H1 (cell line): ENCODE measurements around the gene TMPRSS13. TPM values are rescaled to one million over a fixed set of nuclear protein-coding genes. Genes with fewer than 3 reads are reported as not detected.

Experiments
- CTCF ChIA-PET: fragments of 300-600 bp; sonication (Branson Sonifier 250); formaldehyde crosslinking; loops from one replicate; lab custom pipeline; 2021; ENCODE audit not compliant: partially characterized antibody; lab: Charles Lee
- POLR2A ChIA-PET: fragments of 300-600 bp; sonication (Branson Sonifier 250); formaldehyde crosslinking; loops from one replicate; lab custom pipeline; 2021; ENCODE audit warnings: inconsistent platforms; ENCODE audit not compliant: partially characterized antibody; lab: Charles Lee
- DNase-seq, 2 experiments: peaks; one replicate each; pipeline versions ENCODE4 v3.0.0 to v3.0.0-alpha.2; 2010 to 2022; ENCODE audit warnings: low spot score in 2 of 2, low read depth in 1 of 2, mixed read lengths in 1 of 2
- FAIRE-seq: peaks from 2 replicates; lab custom pipeline; 2011; peaks lifted over from hg19 to GRCh38; lab: Jason Lieb, UNC
- H2AFZ ChIP-seq: 2 replicates; pipeline ENCODE4 v1.8.1; 2012; ENCODE audit warnings: low read length, inconsistent platforms
- H2AK5ac ChIP-seq: 2 replicates; pipeline ENCODE4 v1.6.1; 2013; ENCODE audit warnings: low read depth, low read length
- H2BK120ac ChIP-seq: replicated peaks from 2 replicates; pipeline ENCODE3; 2013; ENCODE audit warnings: low read depth, low read length, inconsistent platforms
- H2BK12ac ChIP-seq: 2 replicates; pipeline ENCODE4 v1.6.1; 2013; ENCODE audit warnings: low read depth, low read length
- H2BK15ac ChIP-seq: 2 replicates; pipeline ENCODE4 v1.6.1; 2013; ENCODE audit warnings: low read length
- H2BK20ac ChIP-seq: 2 replicates; pipeline ENCODE4 v1.6.1; 2013; ENCODE audit warnings: low read length
- H2BK5ac ChIP-seq: 2 replicates; pipeline ENCODE4 v1.6.1; 2013; ENCODE audit warnings: low read depth, low read length
- H3K14ac ChIP-seq: 2 replicates; pipeline ENCODE4 v1.6.1; 2013; ENCODE audit warnings: inconsistent platforms; ENCODE audit not compliant: insufficient read length
- H3K18ac ChIP-seq: 2 replicates; pipeline ENCODE4 v1.6.1; 2013; ENCODE audit warnings: low read length; ENCODE audit errors: extremely low read depth
- H3K23ac ChIP-seq: 2 replicates; pipeline ENCODE4 v1.6.1; 2013; ENCODE audit warnings: inconsistent platforms; ENCODE audit not compliant: insufficient read length
- H3K23me2 ChIP-seq: 2 replicates; pipeline ENCODE4 v1.6.1; 2013; ENCODE audit warnings: low read depth, low read length
- H3K27ac ChIP-seq: 2 replicates; pipeline ENCODE4 v1.6.1; 2011; ENCODE audit warnings: low read depth, low read length, inconsistent platforms
- H3K27me3 ChIP-seq, 4 experiments: replicated peaks in 1 of 4; 1 replicate in 1 of 4; 2 replicates in 3 of 4; pipeline versions ENCODE4 v1.6.1 to v1.8.1; 2011 to 2013; ENCODE audit warnings: low read length in 3 of 4, mild to moderate bottlenecking in 3 of 4, inconsistent platforms in 2 of 4, mixed read lengths in 2 of 4, moderate library complexity in 1 of 4; ENCODE audit not compliant: control insufficient read depth in 3 of 4, insufficient read depth in 3 of 4; ENCODE audit errors: extremely low read depth in 1 of 4
- H3K36me3 ChIP-seq, 4 experiments: 2 replicates each; pipeline versions ENCODE4 v1.6.1 to v1.8.1; 2011 to 2013; ENCODE audit warnings: mild to moderate bottlenecking in 4 of 4, low read length in 3 of 4, moderate library complexity in 2 of 4, control low read depth in 1 of 4, inconsistent platforms in 1 of 4; ENCODE audit not compliant: insufficient read depth in 4 of 4, control insufficient read depth in 2 of 4
- H3K4ac ChIP-seq: replicated peaks from 2 replicates; pipeline ENCODE3; 2013; ENCODE audit warnings: low read length, low read depth, mixed read lengths, inconsistent platforms; ENCODE audit not compliant: insufficient read length
- H3K4me1 ChIP-seq, 4 experiments: replicated peaks in 1 of 4; 1 replicate in 1 of 4; 2 replicates in 3 of 4; pipeline versions ENCODE4 v1.6.1 to v1.8.1; 2011 to 2013; ENCODE audit warnings: low read length in 3 of 4, inconsistent platforms in 2 of 4, mixed read lengths in 1 of 4; ENCODE audit not compliant: insufficient read depth in 4 of 4, control insufficient read depth in 3 of 4
- H3K4me2 ChIP-seq, 2 experiments: 2 replicates each; pipeline versions ENCODE4 v1.6.1 to v1.8.1; 2011 to 2013; ENCODE audit warnings: low read depth in 2 of 2, low read length in 2 of 2, control low read depth in 1 of 2, inconsistent platforms in 1 of 2, mild to moderate bottlenecking in 1 of 2; ENCODE audit not compliant: insufficient read depth in 1 of 2
- H3K4me3 ChIP-seq, 4 experiments: fragments of 200-600, 300-600 bp in 1 of 4; sonication (generic), shearing (Covaris generic), sonication (Bioruptor Twin) in 1 of 4; 2 replicates each; pipeline versions ENCODE4 v1.5.1 to v1.8.1; 2011 to 2016; ENCODE audit warnings: low read length in 4 of 4, low read depth in 3 of 4, control low read depth in 2 of 4, inconsistent platforms in 2 of 4, mild to moderate bottlenecking in 2 of 4, mixed read lengths in 1 of 4, moderate library complexity in 1 of 4; ENCODE audit not compliant: insufficient read depth in 2 of 4; ENCODE audit errors: extremely low read depth in 1 of 4
- H3K56ac ChIP-seq: replicated peaks from 2 replicates; pipeline ENCODE3; 2013; ENCODE audit warnings: low read depth, mild to moderate bottlenecking, mixed read lengths, low read length, inconsistent platforms; ENCODE audit not compliant: insufficient read length
- H3K79me1 ChIP-seq: 2 replicates; pipeline ENCODE4 v1.6.1; 2013; ENCODE audit warnings: low read depth, low read length, control low read depth
- H3K79me2 ChIP-seq, 2 experiments: 2 replicates each; pipeline versions ENCODE4 v1.6.1 to v1.8.1; 2012 to 2013; ENCODE audit warnings: low read length in 2 of 2, mild to moderate bottlenecking in 2 of 2, inconsistent platforms in 1 of 2; ENCODE audit not compliant: insufficient read depth in 2 of 2, control insufficient read depth in 1 of 2
- H3K9ac ChIP-seq, 4 experiments: replicated peaks in 1 of 4; 1 replicate in 1 of 4; 2 replicates in 3 of 4; pipeline versions ENCODE4 v1.6.1 to v1.8.1; 2011 to 2013; ENCODE audit warnings: low read depth in 3 of 4, low read length in 3 of 4, control low read depth in 2 of 4, mild to moderate bottlenecking in 2 of 4, moderate library complexity in 2 of 4, inconsistent platforms in 1 of 4; ENCODE audit errors: extremely low read depth in 1 of 4
- H3K9me3 ChIP-seq, 2 experiments: 2 replicates each; pipeline versions ENCODE4 v1.6.1 to v1.8.1; 2012 to 2013; ENCODE audit warnings: mild to moderate bottlenecking in 2 of 2, moderate library complexity in 2 of 2, control low read depth in 1 of 2, inconsistent platforms in 1 of 2, low read depth in 1 of 2, low read length in 1 of 2, mixed read lengths in 1 of 2; ENCODE audit not compliant: insufficient read depth in 2 of 2
- H4K20me1 ChIP-seq, 2 experiments: replicated peaks in 1 of 2; 2 replicates each; pipeline versions ENCODE3 to v1.8.1; 2011 to 2013; ENCODE audit warnings: inconsistent platforms in 2 of 2, low read length in 2 of 2, mild to moderate bottlenecking in 1 of 2; ENCODE audit not compliant: insufficient read depth in 2 of 2, control insufficient read depth in 1 of 2
- H4K5ac ChIP-seq: 2 replicates; pipeline ENCODE4 v1.6.1; 2013; ENCODE audit warnings: low read length, low read depth, mixed read lengths, inconsistent platforms; ENCODE audit not compliant: insufficient read length
- H4K8ac ChIP-seq: 2 replicates; pipeline ENCODE4 v1.8.0; 2013; ENCODE audit warnings: mild to moderate bottlenecking, moderate library complexity, low read length, inconsistent platforms; ENCODE audit not compliant: insufficient read depth; ENCODE audit errors: extremely low read depth
- H4K91ac ChIP-seq: replicated peaks from 2 replicates; pipeline ENCODE3; 2013; ENCODE audit warnings: low read length, mixed read lengths, inconsistent platforms; ENCODE audit not compliant: insufficient read length
- CEBPB ChIP-seq: IDR thresholded peaks from 2 replicates; pipeline ENCODE4 v1.6.1; 2012; ENCODE audit warnings: low read depth, low read length
- KDM4A ChIP-seq: IDR thresholded peaks from one replicate; pipeline ENCODE4 v1.7.1; 2012; ENCODE audit warnings: low read depth, mild to moderate bottlenecking, moderate library complexity, low read length, inconsistent platforms; ENCODE audit not compliant: severe bottlenecking
- NANOG ChIP-seq: IDR thresholded peaks from 2 replicates; pipeline ENCODE4 v1.6.1; 2011; ENCODE audit warnings: low read length, low read depth, mild to moderate bottlenecking, inconsistent platforms; ENCODE audit not compliant: insufficient read depth, poor library complexity, severe bottlenecking
- POLR2AphosphoS5 ChIP-seq: IDR thresholded peaks from 2 replicates; pipeline ENCODE4 v1.6.1; 2011; ENCODE audit warnings: low read depth, low read length
- RFX5 ChIP-seq: IDR thresholded peaks from 2 replicates; pipeline ENCODE4 v1.6.1; 2011; ENCODE audit warnings: low read depth, low read length, improper control_type of control experiment, borderline replicate concordance
- SAP30 ChIP-seq: fragments of 300-600 bp; sonication (generic); IDR thresholded peaks from 2 replicates; pipeline ENCODE4 v1.7.1; 2012; ENCODE audit warnings: low read length, moderate library complexity, mild to moderate bottlenecking, inconsistent platforms; ENCODE audit not compliant: insufficient read depth, insufficient replicate concordance
- TAF7 ChIP-seq: optimal IDR thresholded peaks from 2 replicates; pipeline ENCODE3; 2011; ENCODE audit warnings: low read depth, mild to moderate bottlenecking, inconsistent platforms, low read length, moderate library complexity, borderline replicate concordance
- WGBS, 2 experiments: shearing (Covaris generic) in 1 of 2; methylation state at CpG; one replicate each; pipeline versions ENCODE4 v1.1.6 to v1.1.7; 2013 to 2015; ENCODE audit warnings: low lambda C conversion rate in 2 of 2, mixed read lengths in 2 of 2, inconsistent platforms in 1 of 2, low coverage in 1 of 2, missing lambda C conversion rate in 1 of 2; ENCODE audit not compliant: insufficient replicate concordance in 2 of 2, insufficient coverage in 1 of 2, insufficient read length in 1 of 2; ENCODE audit errors: extremely low coverage in 1 of 2, missing lambda C conversion rate in 1 of 2; 5-methylcytosine and 5-hydroxymethylcytosine counted together
- polyA plus RNA-seq, 7 experiments: library from polyadenylated mRNA; depleted of rRNA in 3 of 7; stranded (reverse) in 5 of 7; unstranded in 2 of 7; fragments of >200 nt in 5 of 7; fragments of 200-250 nt in 2 of 7; gene quantifications; 1 replicate in 5 of 7; 2 replicates in 1 of 7; 4 replicates in 1 of 7; pipeline versions ENCODE4 v1.2.1 to v1.2.3, GENCODE V29; 2011 to 2013; ENCODE audit warnings: missing spikeins in 2 of 7, mixed read lengths in 2 of 7
- total RNA-seq: library from RNA; stranded (reverse); fragmentation: NEBNext Ultra II Directional; extraction: Animal tissue kit (Norgen Biotek cat#: 25700); gene quantifications from 2 replicates; pipeline ENCODE4 v1.2.1, GENCODE V29; 2021
- TF ChIP-seq, protein P1 (sequence below): IDR thresholded peaks from 2 replicates; pipeline ENCODE4 v1.6.1; 2012; ENCODE audit warnings: inconsistent platforms

Gene TMPRSS13
- total and polyA plus RNA-seq, 2 of the 8 experiments (the other 6 are each of a cell fraction or from before 2014, with no cell fraction given): 0.61 to 0.79 TPM

DNA sequence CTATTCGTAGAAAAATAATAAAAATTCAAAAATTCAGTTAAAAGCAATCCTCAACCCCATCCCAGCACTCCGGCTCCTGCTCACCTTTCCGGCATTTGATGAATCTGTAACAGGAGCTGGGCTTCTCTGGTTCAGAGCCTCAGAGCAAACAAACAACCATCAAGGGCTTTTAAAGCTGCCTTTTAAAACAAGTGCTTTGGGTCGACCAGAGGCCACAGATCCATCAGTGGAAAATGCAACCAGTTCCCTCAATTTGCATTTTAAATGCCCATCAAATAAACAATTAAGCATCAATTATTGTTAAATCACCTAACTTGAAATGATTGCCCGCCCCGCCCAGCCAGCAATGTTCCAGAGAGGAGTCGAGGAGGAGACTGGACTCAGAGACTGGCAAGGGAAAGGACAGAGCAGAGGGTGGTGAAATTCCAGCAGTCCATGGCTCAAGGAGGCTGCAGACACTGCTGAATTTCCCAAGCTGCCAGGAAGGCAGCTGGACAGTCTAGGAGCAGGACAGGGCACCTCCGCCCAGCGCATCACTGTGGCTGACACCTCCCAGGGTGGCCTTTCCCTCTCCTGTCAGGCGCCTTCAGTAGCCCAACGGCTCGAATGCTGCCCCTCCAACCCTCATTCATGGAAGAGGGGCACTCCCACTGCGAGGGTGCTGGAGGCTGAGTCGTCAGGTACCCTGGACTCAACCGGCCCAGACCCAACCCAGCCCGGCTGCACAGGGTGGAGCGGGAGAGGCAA, 60.2 kb downstream of the TMPRSS13 start:
- Histone ChIP-seq H3K4me3 (peak overlapping the region in 1 of 4 experiments; percentile 14; a peak in 1 of 8 replicates), H3K79me2 (peaks cover 0 to 48% of the 10 kb centered on the region in 2 experiments; a peak in 2 of 4 replicates), H3K23ac (no peak overlapping the region), H2BK5ac (no peak overlapping the region), H4K91ac (no peak overlapping the region), H2BK20ac (no peak overlapping the region), H4K20me1 (peaks cover 9 to 13% of the 10 kb centered on the region in 2 experiments), H3K79me1 (peaks cover 11% of the 10 kb centered on the region), H3K56ac (no peak overlapping the region), H4K8ac (no peak overlapping the region), H3K18ac (no peak overlapping the region), H2AK5ac (no peak overlapping the region), H2BK12ac (no peak overlapping the region), H3K9me3 (no peaks in the 10 kb centered on the region), H3K27ac (no peak overlapping the region), H3K27me3 (no peaks in the 10 kb centered on the region), H4K5ac (no peak overlapping the region), H3K36me3 (no peaks in the 10 kb centered on the region), H2BK15ac (no peak overlapping the region), H2BK120ac (no peak overlapping the region), H3K14ac (no peak overlapping the region), H3K9ac (no peak overlapping the region), H2AFZ (no peak overlapping the region), H3K4me2 (no peak overlapping the region; a peak in 1 of 4 replicates), H3K23me2 (no peaks in the 10 kb centered on the region), H3K4ac (no peak overlapping the region), H3K4me1 (peaks cover 3 to 22% (median 16%) of the 10 kb centered on the region in 4 experiments)
- FAIRE-seq: no peak
- POLR2A ChIA-PET: interaction anchor here (1.3 kb wide), 1 partner anchor 51 kb away, joined by 3 read pairs; no protein-coding TSS in a partner anchor
- no peak for DNase-seq
- 80% methylated on average over 17 of the region's 17 CpGs; no CpG with 5 or more reads in 1 of the 2 experiments for WGBS, 2 experiments
- TF ChIP-seq NANOG (peak; percentile 17), TAF7 (no peak), CEBPB (no peak), KDM4A (no peak), SAP30 (no peak), RFX5 (no peak), POLR2AphosphoS5 (no peak)
- TF ChIP-seq, protein P1, sequence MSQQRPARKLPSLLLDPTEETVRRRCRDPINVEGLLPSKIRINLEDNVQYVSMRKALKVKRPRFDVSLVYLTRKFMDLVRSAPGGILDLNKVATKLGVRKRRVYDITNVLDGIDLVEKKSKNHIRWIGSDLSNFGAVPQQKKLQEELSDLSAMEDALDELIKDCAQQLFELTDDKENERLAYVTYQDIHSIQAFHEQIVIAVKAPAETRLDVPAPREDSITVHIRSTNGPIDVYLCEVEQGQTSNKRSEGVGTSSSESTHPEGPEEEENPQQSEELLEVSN: no peak
- CTCF ChIA-PET: interaction anchor here (0.9 to 1.4 kb wide), 3 partner anchors 9 to 78 kb away, joined by 3 read pairs; no protein-coding TSS in a partner anchor
